HEK293 (cell line): ENCODE data around the gene CHST5.

Experiments
- CTCF ChIA-PET: fragments of 350-600 bp; formaldehyde crosslinking; extraction: SDS; loops from one replicate; lab custom pipeline; 2021; ENCODE audit warnings: antibody characterized with exemption; lab: Yijun Ruan, JAX
- POLR2A ChIA-PET: fragments of 300-600 bp; formaldehyde crosslinking; extraction: SDS; loops from one replicate; lab custom pipeline; 2020; ENCODE audit warnings: antibody characterized with exemption, inconsistent platforms; lab: Yijun Ruan, JAX
- H3K27ac ChIP-seq: fragments of 200-500 bp; sonication (Bioruptor generic); 2 replicates; pipeline ENCODE4 v1.5.1; 2014; ENCODE audit warnings: low read depth, low read length, control low read depth, inconsistent platforms; ENCODE audit errors: extremely low read depth
- H3K36me3 ChIP-seq, 2 experiments: fragments of 200-500 bp in 1 of 2; sonication (Bioruptor generic) in 1 of 2; 1 replicate in 1 of 2; 2 replicates in 1 of 2; pipeline ENCODE4 v1.5.1; 2014 to 2017; ENCODE audit warnings: inconsistent platforms in 2 of 2, low read length in 2 of 2; ENCODE audit not compliant: control insufficient read depth in 2 of 2, insufficient read depth in 1 of 2
- H3K4me1 ChIP-seq: fragments of 200-500 bp; sonication (Bioruptor generic); 2 replicates; pipeline ENCODE4 v1.5.1; 2014; ENCODE audit warnings: mild to moderate bottlenecking, low read length, inconsistent platforms; ENCODE audit not compliant: control insufficient read depth, insufficient read depth
- H3K4me3 ChIP-seq: 2 replicates; pipeline ENCODE4 v1.5.1; 2011; ENCODE audit warnings: low read depth, mild to moderate bottlenecking, control low read depth, low read length, moderate library complexity
- H3K9me3 ChIP-seq: fragments of 200-500 bp; sonication (Bioruptor generic); 2 replicates; pipeline ENCODE4 v1.5.1; 2014; ENCODE audit warnings: low read depth, low read length, inconsistent platforms; ENCODE audit not compliant: control insufficient read depth, insufficient read depth
- GLI4 ChIP-seq: fragments of 450-650 bp; formaldehyde crosslinking; IDR thresholded peaks from 2 replicates; pipeline ENCODE4 v1.5.1; 2016; ENCODE audit warnings: missing biosample characterization, missing genetic modification characterization
- GLIS2 ChIP-seq: fragments of 450-650 bp; formaldehyde crosslinking; IDR thresholded peaks from 2 replicates; pipeline ENCODE4 v1.5.1; 2016; ENCODE audit warnings: missing biosample characterization, missing genetic modification characterization
- HOXD13 ChIP-seq: sonication (generic); formaldehyde crosslinking; IDR thresholded peaks from 2 replicates; pipeline ENCODE4 v1.8.0; 2022; ENCODE audit warnings: missing genetic modification reagents, borderline replicate concordance
- RBAK ChIP-seq: fragments of 450-650 bp; formaldehyde crosslinking; IDR thresholded peaks from 2 replicates; pipeline ENCODE4 v1.5.1; 2016; ENCODE audit warnings: missing biosample characterization, missing genetic modification characterization
- REPIN1 ChIP-seq: fragments of 450-650 bp; formaldehyde crosslinking; IDR thresholded peaks from 2 replicates; pipeline ENCODE4 v1.5.1; 2017; ENCODE audit warnings: missing biosample characterization, missing genetic modification characterization, low read depth
- SP2 ChIP-seq: fragments of 450-650 bp; formaldehyde crosslinking; IDR thresholded peaks from 2 replicates; pipeline ENCODE4 v1.5.1; 2016; ENCODE audit warnings: missing biosample characterization, missing genetic modification characterization
- ZFP37 ChIP-seq: fragments of 450-650 bp; formaldehyde crosslinking; IDR thresholded peaks from 2 replicates; pipeline ENCODE4 v1.5.1; 2016; ENCODE audit warnings: missing biosample characterization, missing genetic modification characterization
- ZNF146 ChIP-seq: fragments of 450-650 bp; formaldehyde crosslinking; IDR thresholded peaks from 2 replicates; pipeline ENCODE4 v1.5.1; 2016; ENCODE audit warnings: missing biosample characterization, missing genetic modification characterization
- ZNF157 ChIP-seq: fragments of 450-650 bp; formaldehyde crosslinking; IDR thresholded peaks from 2 replicates; pipeline ENCODE4 v1.5.1; 2016; ENCODE audit warnings: missing biosample characterization, missing genetic modification characterization
- ZNF19 ChIP-seq: fragments of 450-650 bp; formaldehyde crosslinking; IDR thresholded peaks from 2 replicates; pipeline ENCODE4; 2016; ENCODE audit warnings: missing biosample characterization, missing genetic modification characterization, low read depth
- ZNF24 ChIP-seq: fragments of 450-650 bp; formaldehyde crosslinking; IDR thresholded peaks from 2 replicates; pipeline ENCODE4 v1.5.1; 2016; ENCODE audit warnings: missing biosample characterization, missing genetic modification characterization
- ZNF354C ChIP-seq: fragments of 450-650 bp; formaldehyde crosslinking; IDR thresholded peaks from 2 replicates; pipeline ENCODE4 v1.5.1; 2016; ENCODE audit warnings: missing biosample characterization, missing genetic modification characterization, low read depth, borderline replicate concordance
- ZNF510 ChIP-seq: fragments of 450-650 bp; formaldehyde crosslinking; IDR thresholded peaks from 2 replicates; pipeline ENCODE4 v1.5.1; 2018; ENCODE audit warnings: mild to moderate bottlenecking, missing genetic modification characterization, missing biosample characterization; ENCODE audit not compliant: insufficient replicate concordance
- ZNF558 ChIP-seq: fragments of 450-650 bp; formaldehyde crosslinking; IDR thresholded peaks from 2 replicates; pipeline ENCODE4 v1.5.1; 2016; ENCODE audit warnings: missing biosample characterization, missing genetic modification characterization
- ZNF624 ChIP-seq: fragments of 450-650 bp; formaldehyde crosslinking; IDR thresholded peaks from 2 replicates; pipeline ENCODE4 v1.5.1; 2017; ENCODE audit warnings: missing biosample characterization, missing genetic modification characterization
- ZNF670 ChIP-seq: fragments of 450-650 bp; formaldehyde crosslinking; IDR thresholded peaks from 2 replicates; pipeline ENCODE4 v1.5.1; 2016; ENCODE audit warnings: missing biosample characterization, missing genetic modification characterization, low read depth
- ZNF76 ChIP-seq: fragments of 450-650 bp; formaldehyde crosslinking; IDR thresholded peaks from 2 replicates; pipeline ENCODE4; 2016; ENCODE audit warnings: low read depth, missing biosample characterization, missing genetic modification characterization, borderline replicate concordance
- ZNF785 ChIP-seq: fragments of 450-650 bp; formaldehyde crosslinking; IDR thresholded peaks from 2 replicates; pipeline ENCODE4 v1.5.1; 2016; ENCODE audit warnings: missing biosample characterization, missing genetic modification characterization
- ZSCAN16 ChIP-seq: fragments of 450-650 bp; formaldehyde crosslinking; IDR thresholded peaks from 2 replicates; pipeline ENCODE4 v1.5.1; 2016; ENCODE audit warnings: missing biosample characterization, missing genetic modification characterization
- TF ChIP-seq, protein P1 (sequence below): fragments of 450-650 bp; formaldehyde crosslinking; IDR thresholded peaks from 2 replicates; pipeline ENCODE4 v1.5.1; 2016; ENCODE audit warnings: missing biosample characterization, missing genetic modification characterization
- TF ChIP-seq, protein P2 (sequence below): fragments of 450-650 bp; IDR thresholded peaks from 2 replicates; pipeline ENCODE4 v1.5.1; 2018; ENCODE audit warnings: missing biosample characterization, missing genetic modification characterization
- TF ChIP-seq, protein P3 (sequence below): fragments of 450-650 bp; formaldehyde crosslinking; IDR thresholded peaks from 2 replicates; pipeline ENCODE4 v1.5.1; 2016; ENCODE audit warnings: missing biosample characterization, missing genetic modification characterization
- TF ChIP-seq, protein P4 (sequence below): fragments of 450-650 bp; formaldehyde crosslinking; IDR thresholded peaks from 2 replicates; pipeline ENCODE4 v1.5.1; 2016; ENCODE audit warnings: missing biosample characterization, missing genetic modification characterization

Gene CHST5

DNA sequence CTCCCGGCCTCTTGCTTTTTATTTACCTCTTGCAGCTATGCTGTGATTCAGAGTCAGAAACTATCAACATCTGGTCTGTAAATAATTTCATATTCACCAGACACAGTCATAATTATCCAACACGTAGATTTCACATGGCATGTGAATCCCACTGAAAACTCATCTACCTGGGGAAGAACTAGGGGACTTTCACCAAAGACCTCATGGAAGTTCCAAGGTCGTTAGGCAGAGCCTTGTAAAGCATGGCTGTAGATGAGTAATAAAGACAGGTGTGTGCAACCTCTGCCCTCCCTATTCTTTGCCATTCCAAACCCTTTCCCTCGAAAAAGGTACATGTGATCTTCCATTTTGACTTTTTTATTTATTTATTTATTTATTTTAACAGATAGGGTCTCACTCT, 1.9 kb upstream of the CHST5 start:
- ChIA-PET POLR2A (interaction anchor here (0.6 kb wide), 1 partner anchor 66 kb away, joined by 3 read pairs; no protein-coding TSS in a partner anchor), CTCF (interaction anchor here (0.6 to 1.0 kb wide), 4 partner anchors 64 to 341 kb away, joined by 3 to 4 read pairs (median 4); no protein-coding TSS in a partner anchor)
- H3K4me3 ChIP-seq, result no peak overlapping the region
- H3K9me3 ChIP-seq, result no peaks in the 10 kb centered on the region
- H3K4me1 ChIP-seq, result no peaks in the 10 kb centered on the region
- H3K36me3 ChIP-seq, result no peaks in the 10 kb centered on the region; a peak in 1 of 3 replicates
- no peak overlapping the region for H3K27ac ChIP-seq
- TF ChIP-seq ZNF670 (tag by site-specific recombination), result no peak
- TF ChIP-seq HOXD13, result no peak
- TF ChIP-seq ZNF146 (tag by site-specific recombination), result no peak
- TF ChIP-seq, protein P1, sequence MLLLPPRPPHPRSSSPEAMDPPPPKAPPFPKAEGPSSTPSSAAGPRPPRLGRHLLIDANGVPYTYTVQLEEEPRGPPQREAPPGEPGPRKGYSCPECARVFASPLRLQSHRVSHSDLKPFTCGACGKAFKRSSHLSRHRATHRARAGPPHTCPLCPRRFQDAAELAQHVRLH (tag by site-specific recombination), result no peak
- TF ChIP-seq ZSCAN16 (tag by site-specific recombination), result no peak
- TF ChIP-seq, protein P2, sequence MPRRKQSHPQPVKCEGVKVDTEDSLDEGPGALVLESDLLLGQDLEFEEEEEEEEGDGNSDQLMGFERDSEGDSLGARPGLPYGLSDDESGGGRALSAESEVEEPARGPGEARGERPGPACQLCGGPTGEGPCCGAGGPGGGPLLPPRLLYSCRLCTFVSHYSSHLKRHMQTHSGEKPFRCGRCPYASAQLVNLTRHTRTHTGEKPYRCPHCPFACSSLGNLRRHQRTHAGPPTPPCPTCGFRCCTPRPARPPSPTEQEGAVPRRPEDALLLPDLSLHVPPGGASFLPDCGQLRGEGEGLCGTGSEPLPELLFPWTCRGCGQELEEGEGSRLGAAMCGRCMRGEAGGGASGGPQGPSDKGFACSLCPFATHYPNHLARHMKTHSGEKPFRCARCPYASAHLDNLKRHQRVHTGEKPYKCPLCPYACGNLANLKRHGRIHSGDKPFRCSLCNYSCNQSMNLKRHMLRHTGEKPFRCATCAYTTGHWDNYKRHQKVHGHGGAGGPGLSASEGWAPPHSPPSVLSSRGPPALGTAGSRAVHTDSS (tag by site-specific recombination), result no peak
- no peak for TF ChIP-seq ZFP37
- TF ChIP-seq REPIN1 (tag by site-specific recombination), result no peak
- no peak for TF ChIP-seq GLIS2 (tag by site-specific recombination)
- no peak for TF ChIP-seq ZNF76 (tag by site-specific recombination)
- no peak for TF ChIP-seq ZNF354C (tag by site-specific recombination)
- TF ChIP-seq ZNF19 (tag by site-specific recombination), result no peak
- TF ChIP-seq RBAK (tag by site-specific recombination), result no peak

DNA sequence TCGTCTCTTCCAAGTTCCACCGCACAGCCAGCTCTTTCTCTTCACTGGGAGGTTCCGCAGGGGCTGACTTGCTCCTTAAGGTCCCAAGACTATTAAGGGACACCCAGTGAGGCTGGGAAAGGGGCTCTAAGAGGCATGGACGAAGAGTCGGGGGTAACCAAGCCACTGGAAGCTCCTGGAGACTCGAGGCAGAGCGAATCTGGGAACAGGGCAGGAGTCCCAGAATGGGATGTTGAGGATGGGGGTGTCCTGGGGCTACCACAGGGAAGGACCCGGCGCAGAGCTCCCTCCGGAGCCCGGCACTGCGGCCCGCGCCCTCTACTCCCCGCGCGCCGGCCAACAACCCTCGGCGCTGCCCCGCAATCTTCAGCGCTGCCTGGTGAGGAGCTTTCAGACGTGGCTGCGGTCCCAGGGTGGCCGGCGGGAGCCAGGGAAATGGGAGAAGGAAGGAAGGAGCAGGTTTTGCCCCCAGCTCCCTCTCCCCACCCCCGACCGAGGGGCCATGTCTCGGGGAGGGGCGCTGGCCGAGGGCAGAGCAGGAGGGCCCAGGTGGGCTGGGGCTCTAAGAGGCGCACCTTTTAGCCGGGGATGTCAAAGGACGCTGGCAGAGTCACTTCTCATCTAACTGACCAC, 581 bp downstream of the CHST5 start:
- TF ChIP-seq ZNF624 (tag by site-specific recombination) (no peak), ZNF24 (tag by site-specific recombination) (no peak), ZNF785 (tag by site-specific recombination) (no peak)
- Histone ChIP-seq H3K36me3 (no peaks in the 10 kb centered on the region), H3K4me3 (no peak overlapping the region), H3K4me1 (no peaks in the 10 kb centered on the region), H3K27ac (no peak overlapping the region), H3K9me3 (no peaks in the 10 kb centered on the region)
- ChIA-PET CTCF (interaction anchor here (0.6 to 1.8 kb wide), 4 partner anchors 13 to 70 kb away, joined by 3 to 11 read pairs (median 4); no protein-coding TSS in a partner anchor), POLR2A (interaction anchor here (1.0 kb wide), 1 partner anchor 19 kb away, joined by 4 read pairs; no protein-coding TSS in a partner anchor)

DNA sequence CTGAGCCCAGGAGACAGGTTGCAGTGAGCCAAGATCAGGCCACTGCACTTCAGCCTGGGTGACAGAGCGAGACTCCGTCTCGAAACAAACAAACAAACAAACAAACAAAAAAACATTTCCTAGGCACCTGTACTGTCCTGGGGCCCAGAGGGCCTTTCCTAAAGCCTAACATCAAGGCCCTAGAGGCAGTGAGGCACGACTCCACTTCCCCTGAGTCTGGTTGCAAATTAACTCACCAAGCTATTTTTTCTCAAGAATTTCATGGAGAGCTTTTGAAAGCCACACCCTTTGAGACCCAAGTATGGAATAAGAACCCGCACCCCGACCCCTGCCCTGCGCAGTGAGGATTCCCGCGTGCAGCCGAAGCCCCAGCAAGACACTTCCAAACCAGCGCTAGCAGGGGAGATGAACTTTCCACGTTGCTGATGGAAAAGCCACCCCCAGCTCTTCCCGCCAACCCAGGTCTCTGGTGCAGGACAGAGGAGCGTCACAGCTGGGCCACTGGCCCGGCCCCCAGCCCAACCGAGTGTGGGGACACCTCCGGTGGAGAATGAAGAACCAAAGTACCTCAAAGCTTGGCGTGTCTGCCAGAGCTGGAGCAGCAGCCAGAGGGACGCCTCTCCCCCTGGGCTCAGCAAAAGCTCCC, 1.2 kb downstream of the CHST5 start:
- ChIA-PET POLR2A (interaction anchor here (1.0 kb wide), 1 partner anchor 18 kb away, joined by 4 read pairs; no protein-coding TSS in a partner anchor), CTCF (interaction anchor here (1.8 kb wide), 1 partner anchor 70 kb away, joined by 11 read pairs; no protein-coding TSS in a partner anchor)
- Histone ChIP-seq H3K4me1 (no peaks in the 10 kb centered on the region), H3K9me3 (no peaks in the 10 kb centered on the region), H3K36me3 (no peaks in the 10 kb centered on the region), H3K27ac (no peak overlapping the region), H3K4me3 (no peak overlapping the region)
- TF ChIP-seq ZNF510 (tag by site-specific recombination) (no peak), ZNF157 (tag by site-specific recombination) (no peak), ZNF558 (tag by site-specific recombination) (no peak), ZSCAN16 (tag by site-specific recombination) (no peak), GLI4 (no peak), SP2 (tag by site-specific recombination) (no peak)
- TF ChIP-seq, protein P3, sequence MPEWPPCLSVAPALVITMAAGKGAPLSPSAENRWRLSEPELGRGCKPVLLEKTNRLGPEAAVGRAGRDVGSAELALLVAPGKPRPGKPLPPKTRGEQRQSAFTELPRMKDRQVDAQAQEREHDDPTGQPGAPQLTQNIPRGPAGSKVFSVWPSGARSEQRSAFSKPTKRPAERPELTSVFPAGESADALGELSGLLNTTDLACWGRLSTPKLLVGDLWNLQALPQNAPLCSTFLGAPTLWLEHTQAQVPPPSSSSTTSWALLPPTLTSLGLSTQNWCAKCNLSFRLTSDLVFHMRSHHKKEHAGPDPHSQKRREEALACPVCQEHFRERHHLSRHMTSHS (tag by site-specific recombination), result no peak
- TF ChIP-seq, protein P4, sequence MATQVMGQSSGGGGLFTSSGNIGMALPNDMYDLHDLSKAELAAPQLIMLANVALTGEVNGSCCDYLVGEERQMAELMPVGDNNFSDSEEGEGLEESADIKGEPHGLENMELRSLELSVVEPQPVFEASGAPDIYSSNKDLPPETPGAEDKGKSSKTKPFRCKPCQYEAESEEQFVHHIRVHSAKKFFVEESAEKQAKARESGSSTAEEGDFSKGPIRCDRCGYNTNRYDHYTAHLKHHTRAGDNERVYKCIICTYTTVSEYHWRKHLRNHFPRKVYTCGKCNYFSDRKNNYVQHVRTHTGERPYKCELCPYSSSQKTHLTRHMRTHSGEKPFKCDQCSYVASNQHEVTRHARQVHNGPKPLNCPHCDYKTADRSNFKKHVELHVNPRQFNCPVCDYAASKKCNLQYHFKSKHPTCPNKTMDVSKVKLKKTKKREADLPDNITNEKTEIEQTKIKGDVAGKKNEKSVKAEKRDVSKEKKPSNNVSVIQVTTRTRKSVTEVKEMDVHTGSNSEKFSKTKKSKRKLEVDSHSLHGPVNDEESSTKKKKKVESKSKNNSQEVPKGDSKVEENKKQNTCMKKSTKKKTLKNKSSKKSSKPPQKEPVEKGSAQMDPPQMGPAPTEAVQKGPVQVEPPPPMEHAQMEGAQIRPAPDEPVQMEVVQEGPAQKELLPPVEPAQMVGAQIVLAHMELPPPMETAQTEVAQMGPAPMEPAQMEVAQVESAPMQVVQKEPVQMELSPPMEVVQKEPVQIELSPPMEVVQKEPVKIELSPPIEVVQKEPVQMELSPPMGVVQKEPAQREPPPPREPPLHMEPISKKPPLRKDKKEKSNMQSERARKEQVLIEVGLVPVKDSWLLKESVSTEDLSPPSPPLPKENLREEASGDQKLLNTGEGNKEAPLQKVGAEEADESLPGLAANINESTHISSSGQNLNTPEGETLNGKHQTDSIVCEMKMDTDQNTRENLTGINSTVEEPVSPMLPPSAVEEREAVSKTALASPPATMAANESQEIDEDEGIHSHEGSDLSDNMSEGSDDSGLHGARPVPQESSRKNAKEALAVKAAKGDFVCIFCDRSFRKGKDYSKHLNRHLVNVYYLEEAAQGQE, result no peak
- TF ChIP-seq, protein P2 (tag by site-specific recombination), result no peak
